Kidney tubule cell (primary cell): ENCODE results near the gene SPEN.
A peak's percentile ranks its signal among the peaks of the same experiment; 100 is the strongest.
"Not testable (repeated sequence)": the region's sequence is repeated elsewhere in the genome, so short reads cannot be mapped to it uniquely, and the experiment has no call there.

Experiments used
- DNase-seq: peaks from one replicate; pipeline ENCODE4 v3.0.0-alpha.2; 2018; ENCODE audit warnings: low spot score

The SPEN gene

DNA sequence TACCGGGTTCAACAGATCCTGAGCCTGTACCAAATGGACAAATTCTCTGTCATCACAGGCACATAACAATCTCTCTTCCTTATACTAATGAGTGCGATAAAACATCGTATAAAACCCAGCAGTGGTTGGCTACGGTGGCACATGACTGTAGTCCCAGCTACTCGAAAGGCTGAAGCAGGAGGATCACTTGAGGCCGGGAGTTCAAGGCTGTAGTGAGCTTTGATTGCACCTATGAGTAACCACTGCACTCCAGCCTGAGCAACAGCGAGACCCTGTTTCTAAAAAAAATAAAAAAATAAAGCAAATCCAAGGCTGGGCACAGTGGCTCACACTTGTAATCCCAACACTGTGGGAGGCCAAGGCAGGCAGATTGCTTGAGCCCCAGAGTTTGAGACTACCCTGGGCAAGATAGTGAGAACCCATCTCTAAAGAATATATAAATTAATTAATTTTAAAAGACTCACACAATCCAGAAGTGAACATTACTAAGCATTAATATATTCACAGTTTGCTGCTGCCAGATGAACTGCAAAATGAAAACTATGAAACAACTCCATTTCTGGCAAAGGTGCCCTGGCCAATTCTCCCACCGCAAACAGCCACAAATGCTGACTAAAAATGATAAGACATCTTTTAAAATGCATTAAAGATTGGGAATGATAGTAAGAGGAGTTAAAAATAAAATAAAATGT lies 115.3 kb downstream of the SPEN start:
- no peak for DNase-seq

- DNase-seq: no peak
These were observed 116.0 kb downstream of the SPEN start for GRCh38 chr1:15963363-15963967.

DNA sequence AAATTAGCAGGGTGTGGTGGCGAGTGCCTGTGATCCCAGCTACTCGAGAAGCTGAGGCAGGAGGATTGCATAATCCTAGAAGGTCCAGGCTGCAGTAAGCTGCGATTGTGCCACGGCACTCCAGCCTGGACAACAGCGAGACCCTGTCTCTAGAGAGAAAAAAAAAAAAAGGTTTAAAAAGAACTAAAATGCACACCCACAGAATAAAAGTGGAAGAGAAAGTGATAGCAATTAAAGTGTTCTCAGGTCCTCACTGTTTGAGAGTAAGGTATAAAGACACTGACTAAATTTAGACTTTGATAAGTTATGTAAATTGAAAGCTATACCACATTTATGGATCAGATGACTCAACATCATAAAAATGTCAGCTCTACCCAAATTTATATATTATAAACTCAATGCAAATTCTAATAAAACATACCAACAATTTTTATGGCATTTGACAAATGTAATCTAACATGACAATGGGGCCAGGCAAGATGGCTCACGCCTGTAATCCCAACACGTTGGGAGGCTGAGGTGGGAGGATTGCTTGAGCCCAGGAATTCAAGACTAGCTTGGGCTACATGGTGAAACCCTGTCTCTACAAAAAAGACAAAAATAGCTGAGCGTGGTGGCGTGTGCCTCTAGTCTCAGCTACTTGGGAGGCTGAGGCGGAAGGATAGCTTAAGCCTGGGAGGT lies 116.6 kb downstream of the SPEN start:
- no peak for DNase-seq

DNA sequence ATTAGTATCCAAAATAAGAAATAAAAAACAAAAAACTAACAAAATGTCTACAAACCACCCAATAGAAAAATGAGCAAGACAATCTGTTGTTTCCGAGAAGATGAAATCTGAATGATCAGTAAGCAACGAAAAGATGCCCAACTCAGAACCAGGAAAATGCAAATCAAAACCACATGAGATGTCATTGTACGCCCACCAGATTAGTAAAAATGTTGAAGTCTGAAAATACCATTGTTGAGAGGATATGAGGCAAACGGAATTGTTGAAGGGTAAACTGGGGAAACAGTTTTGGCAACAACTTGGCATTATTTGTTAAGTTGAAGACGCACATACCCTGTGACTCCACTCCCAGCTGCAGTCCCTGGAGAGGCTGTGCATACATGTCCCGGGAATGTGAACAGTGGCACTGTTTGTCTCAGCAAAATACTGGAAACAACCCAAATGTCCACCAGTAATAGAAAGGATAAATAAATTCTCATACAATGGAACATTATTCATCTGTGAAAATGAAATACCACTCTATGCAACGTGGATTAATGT lies 117.8 kb downstream of the SPEN start:
- no peak for DNase-seq

DNA sequence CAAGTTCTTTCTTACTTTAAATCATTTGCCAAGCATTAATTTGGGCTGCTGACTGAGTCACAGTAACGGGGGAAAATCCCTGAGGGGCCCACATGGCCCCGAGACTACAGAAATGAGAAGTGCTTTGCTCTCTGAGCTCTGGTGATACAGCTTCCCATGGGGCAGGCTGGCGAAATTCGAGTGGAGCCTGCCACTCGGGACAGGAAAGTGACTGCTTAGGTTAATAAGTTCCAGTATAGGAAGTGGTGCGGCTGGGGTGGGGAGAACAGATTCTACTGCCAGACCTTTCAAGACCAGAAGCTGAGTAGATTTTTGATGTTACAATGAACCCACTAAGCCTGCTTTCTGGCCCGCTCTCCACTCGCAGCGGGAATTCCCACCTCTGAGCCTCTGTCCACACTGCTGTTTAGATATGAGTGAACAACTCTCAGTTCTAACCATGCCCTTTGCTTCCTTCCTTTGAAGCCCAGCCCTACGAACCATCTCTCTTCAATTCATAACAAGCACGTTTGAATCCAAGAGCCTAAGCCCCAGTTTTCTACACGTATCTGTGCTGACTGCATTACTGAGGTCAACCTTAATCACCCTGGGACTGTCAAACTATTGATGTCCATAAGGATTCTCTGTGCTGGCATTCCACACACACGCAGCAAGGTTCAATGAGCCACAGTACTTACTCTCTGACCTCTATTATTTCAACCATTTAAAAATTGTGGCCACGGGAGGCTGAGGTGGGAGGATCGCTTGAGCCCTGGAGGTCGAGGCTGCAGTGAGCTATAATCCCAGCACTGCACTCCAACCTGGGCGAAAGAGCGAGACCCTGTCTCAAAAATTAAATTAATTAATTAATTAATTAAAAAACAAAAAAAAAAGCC lies 118.8 kb downstream of the SPEN start:
- peak; percentile 68 for DNase-seq

- DNase-seq: no peak
These were observed 119.4 kb downstream of the SPEN start for GRCh38 chr1:15966956-15967344.

GRCh38 chr1:15968172-15968571 lies 120.7 kb downstream of the SPEN start:
- no peak for DNase-seq

DNA sequence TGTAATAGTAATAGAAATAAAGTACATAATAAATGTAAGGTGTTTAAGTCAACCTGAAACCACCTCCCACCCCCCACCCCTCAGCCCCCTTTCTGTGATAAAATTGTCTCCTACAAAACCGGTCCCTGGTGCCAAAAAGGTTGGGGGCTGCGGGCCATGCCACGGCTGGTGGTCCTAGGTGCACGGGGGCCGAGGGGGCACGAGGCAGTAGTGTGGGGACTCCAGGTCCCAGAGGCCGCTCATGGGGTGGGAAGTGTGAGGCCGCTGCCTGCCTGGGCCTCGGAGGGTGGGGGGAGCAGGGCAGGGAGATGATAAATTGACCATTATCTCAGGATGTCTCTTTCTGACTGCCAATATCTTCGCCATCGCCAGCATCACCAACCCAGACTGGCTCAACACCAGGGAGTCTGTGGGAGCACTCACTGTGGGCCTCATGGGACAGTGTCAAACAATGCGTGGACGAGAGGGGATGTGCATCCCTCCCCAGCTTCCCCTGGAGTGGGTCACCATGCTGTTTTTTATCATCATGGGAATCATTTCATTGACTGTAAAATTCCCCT lies 121.9 kb downstream of the SPEN start:
- no peak for DNase-seq

GRCh38 chr1:15970911-15971310 lies 123.4 kb downstream of the SPEN start:
- DNase-seq: no peak

DNA sequence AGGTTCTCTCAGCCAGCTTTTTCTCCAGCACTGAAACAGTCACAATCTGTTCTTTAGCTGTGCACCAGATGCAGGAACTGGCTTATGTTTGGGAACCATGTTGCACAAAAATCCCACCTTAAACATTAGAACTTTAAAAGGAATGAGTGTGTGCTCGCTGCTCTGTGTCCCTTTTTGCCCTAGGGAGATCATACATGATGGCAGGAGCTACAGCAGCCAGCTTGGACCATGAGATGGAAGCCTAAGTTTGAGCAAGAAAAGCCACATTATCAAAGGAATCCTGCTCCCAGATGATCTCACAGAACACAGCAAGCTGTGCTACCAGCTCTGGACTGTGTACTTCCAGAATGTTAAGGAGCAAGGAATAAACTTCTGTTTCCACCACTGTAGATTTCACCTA lies 124.9 kb downstream of the SPEN start:
- DNase-seq: no peak

GRCh38 chr1:15973772-15974171 lies 126.3 kb downstream of the SPEN start:
- DNase-seq: no peak

DNA sequence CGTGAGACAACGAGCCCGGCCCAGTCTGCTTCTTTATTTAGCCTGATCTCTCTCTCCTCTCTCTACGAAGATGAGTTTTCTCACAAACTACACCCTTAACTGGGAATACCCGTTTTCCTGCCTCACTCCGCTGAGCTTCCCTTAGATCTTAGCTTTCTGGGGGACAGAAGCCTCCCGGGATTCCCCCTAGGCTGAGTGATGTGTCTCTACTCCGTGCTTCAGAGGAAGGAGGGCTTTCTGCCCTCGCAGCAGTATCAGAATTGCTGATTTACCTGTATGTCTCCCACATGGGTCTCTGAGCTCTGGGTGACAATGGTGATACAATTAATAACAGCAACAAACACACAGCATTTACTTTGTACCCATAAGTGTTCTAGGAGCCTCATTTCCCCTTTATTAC lies 127.3 kb downstream of the SPEN start:
- DNase-seq: peak; percentile 37

GRCh38 chr1:15975358-15975804 lies 127.9 kb downstream of the SPEN start:
- peak; percentile 68 for DNase-seq

GRCh38 chr1:15975805-15976680 lies 128.5 kb downstream of the SPEN start, which contains the start of gene ZBTB17:
Gene ZBTB17, minus strand, starts transcription at chr1:15976101. Its CDS starts 27,606 bp downstream, at chr1:15948495.
- peak; percentile 94 for DNase-seq

DNA sequence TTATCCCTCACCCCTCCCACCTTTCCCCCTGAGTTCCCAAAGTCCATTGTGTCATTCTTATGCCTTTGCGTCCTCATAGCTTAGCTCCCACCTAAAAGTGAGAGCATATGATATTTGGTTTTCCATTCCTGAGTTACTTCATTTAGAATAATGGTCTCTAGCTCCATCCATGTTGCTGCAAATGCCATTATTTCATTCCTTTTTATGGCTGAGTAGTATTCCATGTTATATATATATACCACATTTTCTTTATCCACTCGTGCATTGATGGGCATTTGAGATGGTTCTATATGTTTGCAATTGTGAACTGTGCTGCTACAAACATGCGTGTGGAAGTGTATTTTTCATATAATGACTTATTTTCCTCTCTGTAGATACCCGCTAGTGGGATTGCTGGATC lies 130.4 kb downstream of the SPEN start:
- DNase-seq: not testable (repeated sequence)

DNA sequence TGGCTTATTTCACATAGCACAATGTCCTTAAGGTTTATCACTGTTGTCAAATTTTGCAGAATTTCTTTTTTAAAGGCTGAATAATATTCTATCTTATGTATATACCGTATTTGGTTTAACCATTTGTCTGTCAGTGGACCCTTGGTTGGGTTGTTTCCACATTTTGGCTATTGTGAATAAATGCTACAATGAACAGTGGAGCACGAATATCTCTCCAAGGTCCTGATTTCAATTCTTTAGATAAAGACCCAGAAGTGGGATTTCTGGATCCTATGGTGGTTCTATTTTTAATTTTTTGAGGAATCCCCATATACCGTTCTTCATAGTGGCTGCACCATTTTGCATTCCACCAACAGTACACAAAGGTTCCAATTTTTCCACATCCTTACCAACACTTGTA lies 134.2 kb downstream of the SPEN start:
- no peak for DNase-seq

GRCh38 chr1:15983275-15983674 lies 135.8 kb downstream of the SPEN start:
- DNase-seq: no peak

DNA sequence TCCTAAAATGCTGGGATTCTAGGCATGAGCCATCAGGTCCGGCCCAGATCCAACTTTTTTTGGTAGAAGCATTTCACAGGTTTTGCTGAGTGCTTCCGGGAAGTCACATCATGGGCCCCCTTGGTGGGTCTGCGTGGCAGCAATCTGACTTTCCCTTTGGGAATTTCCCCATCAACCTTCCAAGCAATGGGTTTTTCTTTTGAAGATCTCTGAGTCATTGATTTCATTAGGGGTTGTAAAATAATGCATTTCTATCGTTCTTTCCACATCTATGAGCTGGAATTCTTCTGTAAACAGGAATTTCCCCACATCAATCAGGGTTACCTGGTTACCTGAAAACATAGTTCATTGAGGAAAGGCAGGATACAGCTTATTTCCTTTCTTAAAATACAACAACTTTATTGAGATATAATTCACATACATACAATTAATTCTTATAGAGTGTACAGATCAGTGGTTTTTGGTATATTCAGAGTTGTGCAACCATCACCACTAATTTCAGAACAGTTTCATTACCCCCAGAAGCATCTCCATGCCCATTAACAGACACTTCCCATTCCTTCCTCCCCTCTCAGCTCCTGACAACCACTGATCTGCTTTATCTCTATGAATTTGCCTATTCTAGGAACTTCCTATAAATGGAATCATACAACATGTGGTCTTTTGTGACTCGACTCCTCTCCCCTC lies 138.2 kb downstream of the SPEN start:
- DNase-seq: peak; percentile 95

DNA sequence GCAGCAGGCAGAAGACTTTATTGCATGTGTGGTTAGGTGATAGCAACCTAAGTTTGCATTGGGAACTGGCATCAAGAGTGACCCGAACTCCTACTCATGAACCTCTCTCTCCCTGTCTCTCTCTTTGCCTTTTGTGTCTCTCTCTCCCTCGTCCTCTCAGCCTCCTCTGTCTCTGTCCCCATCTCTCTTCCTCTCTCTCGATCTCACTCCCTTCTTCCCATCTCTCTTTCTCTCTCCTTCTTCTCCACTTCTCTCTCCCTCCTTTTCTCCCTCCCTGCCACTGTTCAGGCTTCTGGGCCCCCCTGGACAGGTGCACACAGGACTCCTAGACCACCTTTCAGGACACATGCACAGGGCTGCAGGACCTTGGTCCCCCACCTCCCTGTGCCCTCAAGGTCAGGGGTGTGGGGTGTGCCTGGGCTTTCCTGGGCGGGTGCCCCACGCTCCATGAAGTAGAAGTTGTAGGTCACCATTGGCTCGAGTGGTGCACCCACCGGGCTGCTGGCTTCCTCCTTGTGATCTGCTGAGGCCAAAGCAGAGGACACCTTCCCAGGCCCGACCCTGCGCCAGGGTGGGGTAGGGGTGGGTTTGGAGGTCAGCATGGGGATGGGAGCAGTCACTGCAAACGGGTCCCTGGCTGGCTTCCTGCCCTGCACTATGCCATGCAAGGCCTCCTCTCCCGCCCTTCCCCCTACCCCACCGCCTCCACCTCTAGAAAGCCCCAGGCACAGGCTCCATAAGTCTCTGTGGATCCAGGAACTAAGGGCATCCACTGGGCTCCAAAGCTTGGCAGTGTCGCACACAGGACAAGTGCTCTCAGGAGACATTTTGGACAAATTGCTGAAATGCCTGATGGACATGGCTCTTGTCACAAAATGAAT lies 141.6 kb downstream of the SPEN start:
- DNase-seq: no peak
